Measurements from ENCODE around the gene ARHGEF35.
"Not testable (repeated sequence)": the region's sequence is repeated elsewhere in the genome, so short reads cannot be mapped to it uniquely, and the experiment has no call there.

ARHGEF35 gene

DNA sequence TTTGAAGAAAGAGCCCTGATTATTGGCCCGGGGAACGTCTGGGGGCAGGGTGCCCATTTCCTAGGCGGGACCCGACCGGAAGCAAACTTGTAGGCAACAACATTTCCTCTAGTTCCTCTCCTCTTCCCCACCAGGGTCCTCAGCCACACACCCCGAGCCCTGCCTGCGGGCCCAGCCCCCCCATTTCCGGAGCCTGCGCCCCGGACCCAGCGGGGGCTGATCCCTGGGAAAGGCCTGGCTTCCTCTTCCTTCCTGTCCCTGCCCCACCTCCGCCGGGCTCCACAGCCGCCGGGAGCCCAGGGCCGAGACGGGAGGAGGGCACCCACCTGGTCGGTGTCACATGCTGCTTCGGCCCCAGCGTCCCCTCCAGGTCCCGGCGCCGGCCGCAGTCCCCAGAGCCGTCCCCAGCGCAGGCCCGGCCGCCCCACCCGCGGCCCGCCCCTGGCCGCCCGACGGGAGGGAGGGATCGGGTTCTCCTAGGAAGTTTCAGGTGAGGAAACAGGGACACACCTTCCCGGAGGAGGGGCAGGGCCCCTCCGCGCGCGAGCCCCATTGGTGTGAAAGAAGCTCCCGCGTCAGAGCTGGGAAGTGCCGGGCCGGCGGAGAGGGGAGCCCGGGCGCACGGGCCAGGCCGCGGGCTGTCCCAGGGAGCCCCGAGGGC lies at the start of gene ARHGEF35:
Gene ARHGEF35, minus strand, starts transcription at position 622 of the 661 bp plus-strand sequence. CDS start 7,450 bp downstream, outside the sequence.
- DNase-seq (ENCODE audit: low read depth in 2 of 3, low spot score in 1 of 3) = not testable (repeated sequence)

DNA sequence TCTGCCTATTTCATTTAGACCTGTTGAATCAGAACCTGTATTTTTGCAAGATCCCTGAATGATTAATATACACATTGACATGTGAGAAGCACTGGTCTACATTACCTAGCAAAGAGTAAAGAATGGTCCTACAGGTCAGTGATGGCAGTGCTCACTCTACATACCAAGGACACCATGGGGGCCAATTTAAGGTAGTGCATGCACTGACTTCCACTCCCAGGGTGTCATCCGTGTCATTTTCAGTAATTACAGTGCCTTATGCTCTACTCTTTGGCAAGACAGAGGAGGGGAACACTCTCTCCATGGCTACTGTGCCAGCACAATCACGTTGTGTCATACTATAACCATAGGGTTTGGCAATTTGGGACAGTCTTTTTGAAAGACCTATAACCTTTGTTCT lies 49.7 kb upstream of the ARHGEF35 start:
- not testable (repeated sequence) for DNase-seq (ENCODE audit: low read depth in 2 of 3, low spot score in 1 of 3)

DNA sequence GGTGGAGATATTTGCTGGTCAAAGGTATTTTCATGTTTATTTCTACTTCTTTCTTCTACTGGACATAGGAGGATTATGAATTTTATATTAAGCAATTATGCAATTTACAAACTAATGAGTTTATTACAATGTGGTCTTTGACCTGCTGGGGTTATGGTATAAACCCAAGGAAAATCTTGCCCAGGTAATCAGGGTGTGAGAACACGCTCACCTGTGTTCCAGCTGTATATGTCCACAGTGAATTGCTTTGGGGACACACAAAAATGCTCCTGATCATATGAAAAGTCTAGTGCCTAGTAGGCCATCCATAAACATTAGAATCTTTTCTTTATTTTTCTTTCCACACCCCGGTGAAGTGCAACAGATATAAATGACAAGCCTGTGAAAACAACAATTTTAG lies 43.7 kb upstream of the ARHGEF35 start, which contains the start of gene OR2A42:
Gene OR2A42, minus strand, starts transcription at position 241 of the 400 bp plus-strand sequence. CDS start 6,762 bp downstream, outside the sequence.
- not testable (repeated sequence) for DNase-seq (ENCODE audit: low read depth in 2 of 3, low spot score in 1 of 3)

DNA sequence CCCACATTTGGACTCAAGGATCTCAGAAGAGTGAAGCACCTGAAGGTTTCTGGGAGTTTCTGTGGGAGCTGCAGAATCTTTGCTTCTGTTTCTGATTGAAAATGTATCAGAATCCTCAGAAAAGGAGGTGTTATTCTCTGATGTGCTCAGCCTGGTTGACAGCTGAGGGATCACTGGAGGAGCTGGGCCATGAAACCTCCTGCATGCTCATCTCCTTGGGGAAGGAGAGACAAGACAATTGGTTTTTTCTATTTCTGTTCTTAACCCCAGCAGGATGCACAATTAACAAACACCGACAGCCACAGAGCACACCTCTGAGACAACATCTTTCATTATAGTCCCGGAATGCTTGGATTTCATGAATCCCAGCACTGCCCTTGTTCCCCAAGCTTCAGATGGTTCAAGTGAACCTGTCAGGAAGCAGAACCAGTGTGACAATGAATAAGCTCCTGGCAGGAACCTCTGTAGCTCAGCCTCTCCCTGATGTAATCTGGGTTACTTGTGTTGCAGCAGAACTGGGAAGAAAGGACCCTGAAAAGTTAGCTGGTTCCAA lies 43.0 kb upstream of the ARHGEF35 start:
- not testable (repeated sequence) for DNase-seq (ENCODE audit: low read depth in 2 of 3, low spot score in 1 of 3)

DNA sequence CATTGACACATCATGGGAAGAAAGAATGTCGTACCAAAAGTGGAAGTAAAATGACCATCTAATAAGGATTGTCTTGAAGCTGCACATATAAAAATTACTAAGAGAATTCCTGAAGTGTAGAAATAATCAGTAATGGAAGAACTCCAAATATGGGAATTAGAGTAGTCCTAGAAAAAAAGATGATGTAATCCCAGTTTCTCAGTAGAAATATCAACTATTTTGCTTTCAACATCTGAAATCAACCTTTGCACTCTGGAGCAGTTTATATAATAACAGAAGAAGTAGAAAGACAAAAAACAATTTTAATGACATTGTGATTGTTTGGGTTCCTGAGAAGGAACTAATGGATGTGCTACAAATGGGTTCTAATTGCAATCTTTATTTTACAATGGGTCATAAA lies 37.4 kb upstream of the ARHGEF35 start:
- DNase-seq (ENCODE audit: low read depth in 2 of 3, low spot score in 1 of 3) = not testable (repeated sequence)

DNA sequence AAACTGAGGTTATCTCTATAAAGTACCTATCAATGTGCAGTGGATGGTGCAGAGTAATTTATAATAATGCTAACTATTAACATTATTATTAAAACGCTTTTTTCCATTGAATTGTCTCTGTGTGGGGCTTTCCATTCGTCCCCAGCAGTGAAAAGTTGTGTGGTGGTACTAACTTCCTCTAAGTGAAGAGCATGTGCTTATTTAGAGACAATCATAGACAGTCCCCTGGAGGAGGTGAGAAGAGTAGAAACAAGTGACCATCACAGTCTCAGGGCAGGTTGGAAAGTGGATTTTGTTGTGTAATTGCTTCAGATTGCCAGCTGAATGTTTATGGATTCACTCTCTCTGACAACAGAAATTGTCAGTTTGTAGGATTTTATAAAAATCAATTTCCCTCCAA lies 35.4 kb upstream of the ARHGEF35 start:
- DNase-seq (ENCODE audit: low read depth in 2 of 3, low spot score in 1 of 3) = not testable (repeated sequence)

DNA sequence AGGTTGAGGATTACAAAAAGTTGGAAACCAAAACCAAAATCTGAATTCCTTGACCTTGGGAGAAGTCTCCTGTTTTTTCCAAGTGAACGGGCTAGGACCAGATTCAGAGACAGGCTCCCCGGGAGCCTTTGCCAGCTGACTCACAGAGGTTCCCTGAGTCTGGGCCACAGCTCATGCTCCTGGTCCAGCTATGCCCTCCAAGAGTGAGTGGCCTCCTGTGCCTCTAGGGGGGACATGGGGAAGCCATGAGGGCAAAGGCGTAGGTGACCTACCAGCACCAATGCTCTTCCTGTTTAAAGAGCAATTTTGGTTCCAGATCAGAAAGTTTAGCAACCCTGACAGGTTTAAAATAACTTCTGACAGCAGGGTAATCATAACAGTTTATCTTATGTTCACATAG lies 33.2 kb upstream of the ARHGEF35 start:
- not testable (repeated sequence) for DNase-seq (ENCODE audit: low read depth in 2 of 3, low spot score in 1 of 3)

DNA sequence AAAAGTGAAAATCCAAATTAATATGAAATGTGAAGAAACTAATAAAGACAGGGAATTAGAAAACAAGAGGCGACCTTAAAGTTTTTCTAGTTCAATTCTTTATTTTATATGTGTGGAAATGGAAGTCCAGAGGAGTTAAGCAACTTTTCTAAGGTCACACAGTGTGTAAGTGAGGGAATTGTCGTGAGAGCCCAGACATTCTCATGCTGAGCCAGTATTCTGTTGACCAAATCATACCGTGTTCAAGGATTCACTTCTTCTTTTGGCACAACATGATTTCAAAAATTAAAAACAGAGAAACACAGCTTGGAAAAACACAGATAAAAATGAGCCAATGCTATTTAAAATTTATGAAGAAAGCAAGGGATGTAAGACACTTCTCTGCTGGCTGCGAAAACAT lies 31.2 kb upstream of the ARHGEF35 start:
- DNase-seq (ENCODE audit: low read depth in 2 of 3, low spot score in 1 of 3) = not testable (repeated sequence)

DNA sequence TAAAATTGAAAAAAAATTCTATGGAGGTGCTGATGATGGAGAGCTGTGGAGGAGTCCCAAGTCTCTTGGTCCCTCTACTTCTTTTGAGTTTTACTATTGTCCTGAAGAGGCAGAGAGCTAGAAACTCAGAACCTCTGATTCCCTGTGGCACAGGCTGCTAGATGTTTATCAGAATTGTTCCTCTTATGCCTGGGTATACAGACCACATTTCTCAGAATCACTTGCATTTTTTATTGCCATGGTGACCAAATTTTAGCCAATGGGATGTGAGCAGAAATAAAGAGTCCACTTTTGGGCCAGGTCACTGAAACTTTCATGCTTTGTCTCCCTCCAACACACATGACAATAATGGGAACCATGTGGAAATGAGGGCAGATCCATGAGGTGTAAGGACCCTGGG lies 28.0 kb upstream of the ARHGEF35 start:
- DNase-seq (ENCODE audit: low read depth in 2 of 3, low spot score in 1 of 3) = not testable (repeated sequence)

DNA sequence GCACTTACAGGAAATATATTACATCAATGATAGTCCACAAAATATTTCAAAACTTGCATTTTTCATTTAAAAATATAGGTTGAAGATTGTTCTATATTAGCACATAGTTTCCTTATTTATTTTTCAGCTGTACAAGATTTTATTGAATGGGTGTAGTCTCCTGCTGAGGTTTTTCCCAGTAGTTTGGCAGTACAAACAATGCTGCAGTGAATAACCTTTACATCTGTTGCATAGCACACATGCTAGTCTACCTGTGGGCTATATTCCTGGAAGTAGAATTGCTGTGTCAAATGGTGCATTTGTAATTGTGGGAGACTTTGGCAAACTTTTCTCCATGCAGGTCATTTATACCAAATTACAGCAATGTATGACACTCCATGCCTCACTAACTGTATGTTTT lies 24.9 kb upstream of the ARHGEF35 start:
- DNase-seq (ENCODE audit: low read depth in 2 of 3, low spot score in 1 of 3) = not testable (repeated sequence)

DNA sequence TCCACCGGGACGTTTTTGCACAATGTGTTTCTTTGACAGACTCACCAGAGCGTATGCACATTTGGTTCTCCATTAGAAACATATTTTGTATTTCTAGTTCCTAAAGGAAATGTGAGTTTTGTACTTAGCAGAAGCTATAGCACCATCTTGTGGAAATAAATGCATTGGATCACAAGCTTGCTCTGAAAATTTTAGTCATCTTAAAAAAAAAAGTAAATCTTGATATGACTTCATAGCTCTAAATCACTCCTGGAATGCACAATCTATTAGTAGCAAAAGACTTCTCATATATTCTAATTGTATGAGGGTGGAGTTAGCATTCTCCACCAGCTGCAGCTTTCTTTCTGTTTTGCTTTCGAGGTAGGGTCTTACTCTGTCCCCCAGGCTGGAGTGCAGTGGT lies 23.5 kb upstream of the ARHGEF35 start:
- not testable (repeated sequence) for DNase-seq (ENCODE audit: low read depth in 2 of 3, low spot score in 1 of 3)

DNA sequence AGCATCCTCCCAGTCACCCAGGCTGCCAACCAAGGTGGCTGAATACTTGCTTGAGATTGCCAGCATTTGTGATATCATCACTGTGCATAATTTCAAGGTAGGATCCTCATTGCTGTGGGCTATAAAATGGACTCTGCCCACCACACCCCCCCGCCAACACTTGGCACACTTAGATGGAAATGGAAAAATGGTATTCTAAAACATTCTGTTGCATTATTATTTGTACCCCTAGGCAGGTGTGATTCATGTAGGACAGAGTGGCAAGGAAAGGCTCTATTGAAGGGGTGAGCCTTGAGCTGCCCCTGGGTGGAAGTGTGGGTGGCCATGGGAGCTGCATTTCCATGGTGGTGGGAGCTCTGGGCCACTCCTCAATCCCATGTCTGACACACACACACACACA lies 22.9 kb upstream of the ARHGEF35 start:
- DNase-seq (ENCODE audit: low read depth in 2 of 3, low spot score in 1 of 3) = not testable (repeated sequence)

DNA sequence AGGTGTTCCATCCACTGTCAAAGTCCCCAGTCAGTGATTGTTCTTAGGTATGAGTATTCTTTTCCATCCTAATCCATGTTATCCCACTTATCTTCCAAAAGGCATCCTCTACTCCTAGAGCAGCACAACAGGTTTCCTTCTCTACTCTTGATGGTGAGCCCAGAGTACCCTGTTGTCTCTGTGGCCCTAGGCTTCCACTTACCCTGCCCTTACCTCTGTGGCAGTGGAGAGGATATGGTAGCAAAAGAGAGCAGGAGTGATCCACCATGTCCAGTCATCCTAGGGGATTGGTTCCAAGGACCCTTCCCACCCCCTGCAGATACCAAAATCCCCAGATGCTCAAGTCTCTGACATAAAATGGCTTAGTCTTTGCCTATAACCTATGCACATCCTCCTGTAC lies 21.6 kb upstream of the ARHGEF35 start:
- not testable (repeated sequence) for DNase-seq (ENCODE audit: low read depth in 2 of 3, low spot score in 1 of 3)

DNA sequence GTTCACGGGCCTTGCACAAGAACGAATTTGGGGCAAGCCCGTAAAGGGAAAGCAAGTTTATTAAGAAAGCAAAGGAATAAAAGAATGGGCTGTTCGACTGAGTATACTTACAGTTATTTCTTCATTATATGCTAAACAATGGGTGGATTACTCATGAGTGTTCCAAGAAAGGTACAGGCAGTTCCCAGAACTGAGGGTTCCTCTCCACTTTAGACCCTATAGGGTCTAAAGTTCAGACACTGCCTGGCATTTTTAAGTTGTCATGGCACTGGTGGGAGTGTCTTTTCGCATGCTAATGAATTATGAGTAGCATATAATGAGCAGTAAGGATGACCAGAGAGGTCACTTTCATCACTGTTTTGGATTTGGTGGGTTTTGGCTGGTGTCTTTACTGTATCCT lies 9.7 kb upstream of the ARHGEF35 start:
- not testable (repeated sequence) for DNase-seq (ENCODE audit: low read depth in 2 of 3, low spot score in 1 of 3)

DNA sequence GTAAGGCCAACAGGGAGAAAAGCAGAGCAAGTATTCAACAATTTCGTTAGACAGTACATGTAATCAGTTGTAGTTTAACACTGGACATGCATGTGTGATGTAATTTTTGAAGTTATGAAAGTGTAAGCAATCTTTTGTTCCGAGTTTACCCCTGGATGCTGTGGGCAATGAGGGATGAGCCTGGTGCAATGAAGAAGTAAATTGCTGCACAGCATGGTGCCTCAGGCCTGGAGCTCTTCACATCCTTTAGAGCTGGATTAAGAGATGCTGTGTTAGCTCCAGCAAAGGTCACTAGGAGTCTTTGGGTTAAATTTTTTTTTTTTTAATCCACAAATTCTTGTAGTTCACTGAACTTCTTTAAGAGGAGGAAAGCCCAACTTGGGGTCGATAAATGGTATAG lies 7.5 kb upstream of the ARHGEF35 start:
- not testable (repeated sequence) for DNase-seq (ENCODE audit: low read depth in 2 of 3, low spot score in 1 of 3)

DNA sequence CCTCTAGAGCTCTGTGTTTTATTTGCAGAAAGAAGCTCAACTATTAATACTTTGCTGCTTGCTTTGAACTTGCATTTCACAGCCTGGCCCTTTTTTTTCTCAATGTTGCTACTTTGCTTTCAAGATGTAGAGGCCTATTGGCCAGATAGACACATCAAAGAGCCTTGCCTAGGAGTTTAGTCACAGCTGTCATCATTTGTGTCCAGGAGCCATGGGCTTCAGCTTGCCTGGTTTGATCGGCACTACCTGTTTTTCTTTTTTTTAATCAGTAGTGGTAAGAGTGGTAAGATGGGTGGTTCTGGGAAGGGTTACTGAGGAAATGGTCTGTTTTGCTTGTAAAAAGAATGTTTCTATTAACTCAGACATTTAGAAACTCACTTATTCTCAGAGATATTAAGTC lies 6.3 kb upstream of the ARHGEF35 start:
- DNase-seq (ENCODE audit: low read depth in 2 of 3, low spot score in 1 of 3) = not testable (repeated sequence)

DNA sequence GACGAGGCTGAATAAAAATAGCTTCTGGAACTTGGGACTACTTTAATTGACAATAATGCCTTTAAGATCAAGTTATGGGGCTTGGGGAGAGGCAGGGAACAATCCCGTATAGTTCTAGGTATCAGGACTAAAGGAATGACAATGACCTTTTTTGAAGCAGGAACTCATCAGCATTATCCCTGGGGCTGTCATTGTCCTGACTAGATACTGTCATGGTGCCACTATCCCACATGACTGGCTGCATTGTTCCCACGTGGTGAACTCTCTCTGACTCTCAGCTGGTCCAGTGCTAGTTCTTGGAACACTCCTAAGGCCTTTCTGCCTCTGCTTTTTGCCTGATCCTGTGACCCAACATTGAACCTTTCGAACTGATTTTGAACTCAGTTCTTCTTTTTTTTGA lies 3.3 kb upstream of the ARHGEF35 start:
- not testable (repeated sequence) for DNase-seq (ENCODE audit: low read depth in 2 of 3, low spot score in 1 of 3)

DNA sequence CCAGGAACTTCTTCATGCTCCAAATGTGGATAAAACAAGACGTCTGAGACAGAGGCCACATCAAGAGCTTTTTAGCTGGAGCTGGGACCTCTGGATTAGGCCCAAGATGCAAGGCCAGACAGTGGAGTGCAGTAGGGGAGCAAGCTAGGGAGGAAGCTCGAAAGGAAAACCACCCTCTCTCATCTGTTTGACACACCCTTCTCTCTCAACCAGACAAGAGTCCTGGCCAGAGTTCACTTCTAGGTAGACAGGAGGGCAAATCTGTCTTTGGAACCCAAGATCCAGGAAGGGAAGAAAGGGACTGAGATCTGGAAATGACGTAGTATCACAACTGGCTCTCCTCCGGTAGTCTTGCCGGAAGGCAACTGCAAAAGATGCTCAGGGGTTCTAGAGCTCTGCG lies 1.2 kb downstream of the ARHGEF35 start:
- DNase-seq (ENCODE audit: low read depth in 2 of 3, low spot score in 1 of 3) = not testable (repeated sequence)

DNA sequence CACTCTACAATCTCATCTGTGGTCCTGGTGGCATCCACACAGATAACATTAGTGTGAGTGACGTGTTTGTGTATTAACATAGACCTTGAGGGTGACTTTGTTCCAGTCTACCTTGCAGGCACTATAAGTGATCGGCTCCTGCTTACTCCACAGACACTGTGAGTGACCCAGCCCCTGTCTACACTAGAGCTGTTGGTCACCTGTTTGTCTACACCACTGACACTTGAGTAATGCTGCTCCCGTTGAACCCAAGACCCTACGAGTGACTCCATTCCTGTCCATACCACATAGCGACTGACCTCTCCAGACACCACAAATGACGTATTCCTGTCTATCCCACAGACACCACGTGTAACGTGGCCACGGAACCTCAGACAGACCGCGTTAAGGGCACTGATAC lies 1.9 kb downstream of the ARHGEF35 start:
- DNase-seq (ENCODE audit: low read depth in 2 of 3, low spot score in 1 of 3) = not testable (repeated sequence)

DNA sequence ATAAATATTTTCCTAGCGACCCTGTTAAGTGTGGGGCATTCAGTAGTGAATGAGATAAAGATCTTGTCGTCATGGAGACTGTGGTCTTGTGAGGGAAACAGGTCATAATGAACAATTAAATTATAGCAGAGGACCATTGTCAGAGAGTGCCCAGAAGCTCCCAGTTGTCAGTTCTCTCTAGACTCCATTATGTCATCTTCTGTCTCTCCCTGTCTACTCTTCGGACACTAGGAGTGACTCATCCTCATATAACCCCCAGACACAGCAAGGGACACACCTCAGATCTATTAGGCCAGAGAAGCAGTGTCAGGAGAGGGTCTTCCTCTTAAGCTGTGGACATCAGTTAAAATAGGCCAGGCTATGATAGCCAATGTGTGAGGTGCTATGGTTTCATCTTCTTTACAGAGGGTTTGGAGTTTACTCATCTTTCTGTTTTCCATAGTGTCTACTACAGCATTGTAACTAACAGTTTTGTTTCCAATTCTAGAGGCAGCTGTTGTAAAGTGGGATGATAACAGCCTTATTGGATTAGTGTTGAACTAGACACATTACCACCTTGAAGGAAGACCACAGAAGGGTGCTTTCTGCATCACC lies 7.0 kb downstream of the ARHGEF35 start:
- not testable (repeated sequence) for DNase-seq (ENCODE audit: low read depth in 2 of 3, low spot score in 1 of 3)

DNA sequence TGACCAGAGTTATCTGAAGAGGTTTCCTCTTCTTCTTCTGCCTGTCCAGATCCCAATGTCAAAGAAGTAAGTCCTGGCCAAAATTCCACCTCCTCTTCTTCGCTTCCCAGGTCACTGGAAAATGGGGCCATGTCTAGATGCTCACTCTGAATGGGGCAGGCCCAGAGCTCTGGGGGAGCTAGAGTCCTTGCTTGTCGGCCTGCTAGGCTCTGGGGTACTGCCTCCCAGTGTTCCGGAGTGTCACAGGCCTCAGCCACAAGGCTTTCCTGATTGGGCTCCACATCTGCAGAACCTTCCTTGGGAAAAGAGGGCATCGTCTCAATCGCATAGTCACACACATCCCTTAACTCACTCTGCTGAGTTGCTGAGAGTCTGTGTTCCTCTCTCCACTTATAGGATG lies 7.8 kb downstream of the ARHGEF35 start:
- DNase-seq (ENCODE audit: low read depth in 2 of 3, low spot score in 1 of 3) = not testable (repeated sequence)

DNA sequence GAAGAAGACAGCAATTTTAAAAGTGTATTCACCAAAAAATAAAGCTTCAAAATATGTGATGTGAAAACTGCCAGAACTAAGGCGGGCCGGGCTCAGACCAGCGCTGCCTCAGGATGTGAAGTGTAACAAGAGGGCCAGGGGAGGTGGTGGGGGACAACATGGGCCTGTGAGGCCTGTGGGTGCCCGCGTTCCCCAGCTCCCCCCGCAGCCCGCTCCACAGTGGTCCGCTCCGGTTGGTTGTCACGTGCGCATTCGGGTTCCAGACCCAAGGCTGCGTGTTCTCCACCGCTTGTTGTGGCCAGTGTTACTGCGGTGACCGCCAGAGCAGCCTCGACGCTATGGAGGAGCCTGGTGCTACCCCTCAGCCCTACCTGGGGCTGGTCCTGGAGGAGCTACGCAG lies 12.5 kb downstream of the ARHGEF35 start, which contains the start of gene CTAGE4:
Gene CTAGE4, plus strand, starts transcription at position 301 of the 400 bp plus-strand sequence. Its CDS starts 38 bp downstream, at position 339.
- not testable (repeated sequence) for DNase-seq (ENCODE audit: low read depth in 2 of 3, low spot score in 1 of 3)

Data from stimulated activated CD4-positive, alpha-beta T cell treated with anti-CD3 and anti-CD28 coated beads, Interleukin-12 subunit alpha, Interleukin-12 subunit beta, amount 100 ng/mL, for 48 hours (primary cell).